Lung (tissue), 12 donors: ENCODE data around the gene CCDC102A. TPM values are rescaled to one million over a fixed set of nuclear protein-coding genes. Genes with fewer than 3 reads are reported as not detected.
A peak's percentile ranks its signal among the peaks of the same experiment; 100 is the strongest.

ENCODE experiments used
- ATAC-seq: fragments of 200-7000 bp; cut with Tn5 transposase; one replicate; pipeline ENCODE4 v1.9.1; 2020; ENCODE audit warnings: moderate number of reproducible peaks; ENCODE audit not compliant: insufficient read depth, low FRiP score
- DNase-seq, 3 donors: peaks; one replicate each; pipeline ENCODE4 v3.0.0-alpha.2; 2013 to 2017
- H3K27ac ChIP-seq, 2 donors: one replicate each; pipeline ENCODE4 v1.5.1; 2013; ENCODE audit warnings: mild to moderate bottlenecking in 2 of 2, moderate library complexity in 2 of 2, control low read depth in 1 of 2, inconsistent platforms in 1 of 2, low read depth in 1 of 2, low read length in 1 of 2
- H3K27me3 ChIP-seq, 3 donors: one replicate each; pipeline ENCODE4 v1.5.1; 2013; ENCODE audit warnings: low read length in 2 of 3; ENCODE audit not compliant: control insufficient read depth in 3 of 3, insufficient read depth in 3 of 3
- H3K36me3 ChIP-seq, 4 donors: one replicate each; pipeline ENCODE4 v1.5.1; 2013; ENCODE audit warnings: low read length in 4 of 4, mild to moderate bottlenecking in 1 of 4, moderate library complexity in 1 of 4; ENCODE audit not compliant: control insufficient read depth in 4 of 4, insufficient read depth in 4 of 4
- H3K4me1 ChIP-seq, 5 donors: one replicate each; pipeline ENCODE4 v1.5.1; 2013; ENCODE audit warnings: low read length in 5 of 5, mild to moderate bottlenecking in 2 of 5, moderate library complexity in 1 of 5; ENCODE audit not compliant: control insufficient read depth in 5 of 5, insufficient read depth in 5 of 5
- H3K4me3 ChIP-seq: one replicate; pipeline ENCODE4 v1.5.1; 2013; ENCODE audit warnings: mild to moderate bottlenecking, control low read depth, moderate library complexity
- H3K9ac ChIP-seq, 2 donors: one replicate each; pipeline ENCODE4 v1.5.1; 2013; ENCODE audit warnings: low read length in 2 of 2, control low read depth in 1 of 2; ENCODE audit not compliant: insufficient read depth in 1 of 2
- H3K9me3 ChIP-seq, 4 donors: one replicate each; pipeline ENCODE4 v1.5.1; 2013; ENCODE audit warnings: low read length in 3 of 4, mild to moderate bottlenecking in 1 of 4, moderate library complexity in 1 of 4; ENCODE audit not compliant: control insufficient read depth in 4 of 4, insufficient read depth in 3 of 4
- CTCF ChIP-seq: IDR thresholded peaks from 2 replicates; pipeline ENCODE4 v1.5.1; 2012; ENCODE audit warnings: mild to moderate bottlenecking; ENCODE audit errors: control extremely low read depth, extremely low read depth
- WGBS, 2 donors: extraction: QIAGEN DNeasy Blood & Tissue Kit; methylation state at CpG; one replicate each; pipeline ENCODE4 v1.1.7; 2013; 5-methylcytosine and 5-hydroxymethylcytosine counted together
- polyA plus RNA-seq, 2 donors: library from polyadenylated mRNA; stranded (reverse); fragments of 200-250 nt; gene quantifications; one replicate each; pipeline ENCODE4 v1.2.1, GENCODE V29; 2013
- total RNA-seq, 2 donors: library from RNA; depleted of rRNA in 1 of 2; stranded (reverse); fragments of >200 nt in 1 of 2; gene quantifications; one replicate each; pipeline ENCODE4 v1.2.1, GENCODE V29; 2014 to 2021
- donor health status: control.
- donor health status: control.
- donor health status: Bipolar disorder and iron deficiency.
- donor health status: healthy.
- donor health status: DM: yes; HTN: yes; CAD: no.

Gene CCDC102A
- total and polyA plus RNA-seq, 4 donors = 3.6 to 14.0 (median 6.9) TPM

DNA sequence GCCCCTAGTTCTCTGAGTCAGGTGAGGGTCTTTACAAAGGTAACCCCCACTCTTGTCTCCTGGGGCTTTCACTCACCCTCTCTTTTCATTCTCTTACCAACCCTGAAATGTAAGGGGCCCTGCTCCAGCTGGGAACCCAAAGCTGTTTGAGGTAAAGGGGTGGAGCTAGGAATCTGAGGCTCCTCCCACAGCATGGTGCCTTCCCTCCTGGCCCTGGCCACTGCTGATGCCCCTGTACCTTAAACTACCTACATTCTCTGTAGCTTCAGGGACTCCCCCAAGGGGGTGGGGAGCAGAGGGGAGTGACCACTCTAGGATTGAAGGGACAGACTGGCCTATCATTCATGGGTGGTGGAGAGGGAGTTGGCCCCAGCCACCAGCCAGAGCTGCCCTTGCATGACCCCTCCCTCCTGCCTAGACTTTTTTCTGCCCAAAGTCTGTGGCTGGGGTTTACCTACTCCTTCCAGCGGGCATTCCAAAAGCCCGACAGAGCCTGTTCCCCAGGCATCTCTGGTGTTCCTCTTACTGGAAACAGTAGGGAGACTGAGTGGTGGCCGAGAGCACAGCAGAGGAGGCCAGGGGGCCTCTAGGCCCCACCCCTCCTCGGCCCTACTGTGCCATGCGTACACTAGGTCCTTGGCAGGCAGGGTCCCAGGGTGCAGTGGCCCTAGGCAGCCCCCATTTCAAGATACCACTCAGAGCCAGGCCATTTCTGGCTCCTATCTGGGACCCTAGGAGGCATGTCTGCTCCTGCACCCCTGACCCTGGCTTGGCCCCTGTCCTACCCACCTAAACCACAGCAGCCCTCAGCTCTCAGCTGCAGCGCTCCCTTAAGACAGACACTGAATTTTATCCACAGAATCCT, 59.6 kb downstream of the CCDC102A start:
- H3K4me1 ChIP-seq = peaks cover 0 to 34% (median 3%) of the 10 kb centered on the region in 5 donors
- no peak overlapping the region for H3K4me3 ChIP-seq
- peaks cover 0 to 23% (median 17%) of the 10 kb centered on the region in 4 donors for H3K36me3 ChIP-seq
- no peak for ATAC-seq
- no peak overlapping the region for H3K9ac ChIP-seq
- H3K27me3 ChIP-seq = no peaks in the 10 kb centered on the region
- no peak for TF ChIP-seq CTCF
- H3K9me3 ChIP-seq = no peaks in the 10 kb centered on the region
- WGBS, 2 donors = 83 to 84% methylated on average over 6 of the region's 6 CpGs
- no peak overlapping the region for H3K27ac ChIP-seq
- no peak for DNase-seq

DNA sequence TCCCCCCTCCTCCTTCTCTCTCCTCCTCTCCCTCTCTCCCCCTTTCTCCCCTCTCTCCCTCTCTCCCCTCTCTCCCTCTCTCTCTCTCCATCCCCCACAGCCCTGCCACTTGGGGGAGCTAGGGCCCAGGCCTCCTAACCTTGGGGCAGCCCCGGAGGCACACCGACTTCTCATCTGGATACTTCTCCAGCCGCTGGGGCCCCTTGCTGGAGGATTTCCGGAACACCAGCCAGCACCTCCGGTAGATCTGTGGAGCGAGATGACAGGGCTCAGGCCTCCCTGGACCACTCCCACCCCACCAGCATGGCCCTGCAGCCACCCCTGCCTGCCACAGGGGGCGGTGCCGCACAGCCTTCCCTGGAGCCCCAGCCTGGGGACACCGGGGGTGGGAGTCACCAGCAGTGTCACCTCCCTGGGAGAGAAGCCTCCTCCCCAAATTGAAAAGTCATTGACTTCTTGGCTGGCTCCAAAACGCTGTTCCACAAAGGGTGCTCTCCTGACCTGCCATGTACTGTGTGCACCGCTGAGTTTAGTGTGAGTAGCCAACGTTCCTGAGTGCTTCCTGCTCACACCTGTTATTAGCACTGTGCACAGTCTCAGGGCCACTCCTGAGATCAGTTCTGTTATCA, 60.5 kb downstream of the CCDC102A start:
- WGBS, 2 donors = 6 to 17% methylated on average over 12 of the region's 12 CpGs
- H3K27ac ChIP-seq = no peak overlapping the region
- peaks cover 7 to 30% (median 20%) of the 10 kb centered on the region in 4 donors for H3K36me3 ChIP-seq
- H3K27me3 ChIP-seq = no peaks in the 10 kb centered on the region
- H3K9ac ChIP-seq = no peak overlapping the region
- DNase-seq (peak; percentile 42 to 55 (median 54)), ATAC-seq (no peak)
- no peak overlapping the region for H3K4me3 ChIP-seq
- TF ChIP-seq CTCF = peak; percentile 4
- H3K4me1 ChIP-seq = peaks cover 0 to 39% (median 3%) of the 10 kb centered on the region in 5 donors
- no peaks in the 10 kb centered on the region for H3K9me3 ChIP-seq

- no peak for DNase-seq
- H3K9ac ChIP-seq = no peak overlapping the region
- peaks cover 10 to 38% (median 29%) of the 10 kb centered on the region in 4 donors for H3K36me3 ChIP-seq
- peaks cover 0 to 37% (median 6%) of the 10 kb centered on the region in 5 donors for H3K4me1 ChIP-seq
- no peaks in the 10 kb centered on the region for H3K27me3 ChIP-seq
- no peak overlapping the region for H3K4me3 ChIP-seq
- no peak for ATAC-seq
- no peak overlapping the region for H3K27ac ChIP-seq
- TF ChIP-seq CTCF = no peak
- H3K9me3 ChIP-seq = no peaks in the 10 kb centered on the region
- WGBS, 2 donors = 71 to 84% methylated on average over 29 to 30 of the region's 30 CpGs
Observed at GRCh38 chr16:57474671-57475661, 61.4 kb downstream of the CCDC102A start.
